Skin of body (tissue), 2 donors: Measurements from ENCODE around the gene GPX4. TPM values are rescaled to one million over a fixed set of nuclear protein-coding genes. Genes with fewer than 3 reads are reported as not detected.

Experiments
- DNase-seq: peaks from one replicate; lab custom pipeline; 2025; lab: John Stamatoyannopoulos, UW
- total RNA-seq: library from RNA; depleted of rRNA; stranded (reverse); fragments of >200 nt; gene quantifications from one replicate; pipeline ENCODE4 v1.2.3, GENCODE V29; 2014

GPX4 gene
- total RNA-seq, 1 donor from 2014 or later: 105 TPM

GRCh38 chr19:1084024-1084868 lies 19.5 kb upstream of the GPX4 start:
- DNase-seq: no peak

- DNase-seq: no peak
Measured at GRCh38 chr19:1085053-1085658, 18.6 kb upstream of the GPX4 start.

- no peak for DNase-seq
Measured at GRCh38 chr19:1085676-1086442, 17.9 kb upstream of the GPX4 start.

DNA sequence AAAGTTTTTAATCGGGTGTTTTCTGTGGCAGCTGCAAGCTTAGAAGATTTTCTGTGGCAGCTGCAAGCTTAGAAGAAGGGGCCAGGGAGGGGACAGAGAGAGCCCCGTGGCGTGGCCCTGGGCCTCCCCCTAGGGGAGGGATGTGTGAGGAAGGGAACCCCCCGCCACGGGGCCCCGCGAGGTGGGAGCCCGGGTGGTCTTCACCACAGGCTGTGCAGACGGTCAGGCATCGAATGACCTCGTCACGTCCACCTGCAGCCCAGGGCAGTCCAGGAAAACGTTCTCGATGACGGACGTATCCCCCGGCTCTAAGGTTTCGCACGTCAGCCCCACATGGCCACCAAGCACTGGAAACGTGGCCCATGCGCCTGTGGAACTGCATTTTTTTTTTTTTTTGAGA lies 17.2 kb upstream of the GPX4 start:
- no peak for DNase-seq

- peak; percentile 23 for DNase-seq
Measured at GRCh38 chr19:1087813-1088415, 15.9 kb upstream of the GPX4 start.

DNA sequence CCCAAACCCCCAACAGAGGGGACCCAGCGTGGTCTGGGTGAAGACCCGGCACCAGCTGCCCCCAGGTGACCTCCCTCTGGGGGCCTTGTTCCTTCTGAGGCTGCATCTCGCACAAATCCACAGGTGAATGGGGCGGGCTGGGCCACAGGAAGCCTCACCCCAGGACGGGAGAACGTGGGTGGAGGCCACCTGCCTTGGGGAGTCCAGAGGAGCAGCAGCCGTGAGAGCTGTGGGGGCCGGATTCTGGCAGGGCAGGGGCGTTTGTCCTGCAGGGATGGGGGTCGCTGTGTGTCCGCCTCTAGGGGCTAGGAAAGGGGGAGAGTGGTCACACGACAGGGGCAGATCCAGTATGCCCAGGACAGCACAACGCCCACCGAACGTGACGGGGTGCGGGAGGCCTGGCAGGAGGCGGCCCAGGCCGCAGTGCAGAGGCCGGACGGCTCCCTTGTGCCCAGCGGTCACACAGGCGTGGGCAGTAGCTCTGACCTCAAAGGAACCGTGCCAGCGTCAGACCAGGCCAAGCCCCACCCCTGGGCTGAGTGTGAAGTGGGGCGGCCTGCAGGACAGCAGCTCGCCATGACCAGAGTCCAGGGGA lies 15.3 kb upstream of the GPX4 start:
- no peak for DNase-seq

DNA sequence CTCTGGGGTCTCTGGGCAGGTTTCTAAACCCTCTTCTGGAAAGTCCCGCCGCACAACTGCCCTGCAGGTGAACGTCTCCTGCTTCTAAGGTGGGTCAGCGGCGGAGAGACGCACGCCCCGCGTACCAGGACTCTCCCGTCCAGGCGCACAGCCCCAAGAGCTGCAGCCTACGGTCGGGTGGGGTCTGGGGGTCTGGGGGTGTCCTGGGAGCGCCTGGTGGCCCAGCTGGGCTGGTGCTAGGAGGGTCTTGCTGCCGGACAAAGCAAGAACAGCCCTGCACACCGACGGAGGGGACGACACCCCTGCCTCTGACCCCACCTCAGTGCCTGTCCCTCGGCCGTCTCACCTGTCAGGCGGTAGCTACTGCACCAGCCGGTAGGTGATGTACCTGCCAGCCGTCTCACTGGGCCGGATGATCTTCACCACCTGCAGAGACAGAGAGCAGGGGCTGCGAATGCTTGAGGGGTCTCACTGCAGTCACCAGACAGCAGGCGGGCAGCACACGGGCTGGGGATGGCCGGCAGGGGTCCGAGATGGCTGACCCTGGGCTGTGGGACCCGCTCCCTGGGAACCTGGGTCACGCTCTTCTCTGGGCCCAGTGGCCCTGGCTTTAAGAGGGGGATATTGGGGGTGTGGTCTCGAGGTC lies 14.5 kb upstream of the GPX4 start:
- DNase-seq: no peak

DNA sequence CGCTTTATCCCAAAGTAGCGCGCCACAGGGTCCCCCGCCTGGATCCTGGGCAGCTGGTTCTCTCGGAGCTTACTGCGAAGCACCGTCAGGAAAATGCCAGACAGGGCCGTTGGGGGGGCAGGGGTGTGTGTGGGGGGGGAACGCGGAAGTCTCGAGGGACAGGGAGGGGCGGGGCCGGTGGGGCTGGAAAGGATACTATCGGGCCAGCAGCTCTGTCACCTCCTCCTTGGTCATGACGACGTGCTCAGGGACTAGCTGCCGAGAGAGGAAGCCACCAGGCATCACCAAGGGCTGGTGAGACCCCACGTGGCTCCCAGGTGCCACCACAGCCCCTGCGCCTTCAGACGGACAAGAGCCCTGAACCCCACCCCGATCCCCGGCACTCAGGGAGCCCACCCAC lies 13.9 kb upstream of the GPX4 start:
- DNase-seq: no peak

DNA sequence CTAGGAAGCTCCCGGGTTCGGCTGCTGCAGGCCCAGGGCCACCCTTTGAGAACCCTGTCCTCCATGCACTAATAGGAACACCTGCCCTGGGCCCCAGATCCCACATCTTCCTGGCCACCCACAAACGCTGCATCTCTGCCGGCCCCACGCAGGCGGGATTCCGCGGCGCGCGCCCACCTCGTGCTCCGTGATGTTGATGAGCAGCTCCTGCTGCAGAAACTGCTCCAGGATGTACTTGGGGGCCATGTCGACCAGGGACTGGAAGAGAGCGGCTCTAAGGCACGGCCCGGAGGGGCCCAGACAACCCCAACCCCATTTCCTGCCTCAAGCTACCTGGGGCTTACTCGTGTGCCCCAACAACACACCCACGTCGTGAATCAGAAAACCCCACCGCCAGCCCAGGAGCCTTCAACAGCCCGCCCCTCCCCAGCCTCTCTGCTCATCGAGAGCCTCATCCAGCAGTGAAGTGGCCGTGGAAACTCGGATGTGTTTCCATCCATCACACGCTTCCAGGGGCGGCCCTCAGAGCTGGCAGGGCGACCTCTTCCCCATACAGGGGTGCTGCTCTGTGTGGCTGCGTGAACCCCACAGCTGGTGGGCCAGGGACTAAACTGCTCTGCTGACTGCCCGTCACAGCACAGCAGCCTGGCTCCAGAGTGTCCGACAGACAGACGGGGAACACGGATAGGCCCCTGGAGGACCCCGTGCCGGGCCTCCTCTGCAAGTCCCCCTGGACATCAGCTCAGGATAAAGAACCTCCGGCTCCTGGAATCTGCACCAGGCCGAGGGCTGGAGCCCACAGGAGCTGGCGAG lies 12.9 kb upstream of the GPX4 start:
- DNase-seq: no peak

GRCh38 chr19:1091544-1092175 lies 12.1 kb upstream of the GPX4 start:
- no peak for DNase-seq

DNA sequence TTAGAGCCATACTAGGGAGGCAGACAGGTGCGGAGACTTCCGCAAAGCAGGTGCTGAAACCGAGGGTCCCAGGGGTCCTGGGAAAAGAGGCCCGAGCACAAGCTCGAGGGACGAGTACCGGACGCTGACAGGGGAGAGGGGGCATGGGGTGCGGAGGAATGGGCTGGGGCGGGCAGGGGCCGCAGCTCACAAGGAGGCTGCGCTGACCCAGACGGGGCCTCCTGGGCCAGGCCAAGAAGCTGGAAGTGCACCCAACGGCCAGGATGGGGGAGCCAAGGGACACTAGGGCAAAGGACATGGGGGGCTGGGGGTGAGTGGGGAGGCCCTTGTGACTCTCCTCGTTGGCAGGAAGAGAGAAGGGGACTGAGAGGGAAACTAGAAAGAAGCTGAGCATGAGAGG lies 10.5 kb upstream of the GPX4 start:
- no peak for DNase-seq

DNA sequence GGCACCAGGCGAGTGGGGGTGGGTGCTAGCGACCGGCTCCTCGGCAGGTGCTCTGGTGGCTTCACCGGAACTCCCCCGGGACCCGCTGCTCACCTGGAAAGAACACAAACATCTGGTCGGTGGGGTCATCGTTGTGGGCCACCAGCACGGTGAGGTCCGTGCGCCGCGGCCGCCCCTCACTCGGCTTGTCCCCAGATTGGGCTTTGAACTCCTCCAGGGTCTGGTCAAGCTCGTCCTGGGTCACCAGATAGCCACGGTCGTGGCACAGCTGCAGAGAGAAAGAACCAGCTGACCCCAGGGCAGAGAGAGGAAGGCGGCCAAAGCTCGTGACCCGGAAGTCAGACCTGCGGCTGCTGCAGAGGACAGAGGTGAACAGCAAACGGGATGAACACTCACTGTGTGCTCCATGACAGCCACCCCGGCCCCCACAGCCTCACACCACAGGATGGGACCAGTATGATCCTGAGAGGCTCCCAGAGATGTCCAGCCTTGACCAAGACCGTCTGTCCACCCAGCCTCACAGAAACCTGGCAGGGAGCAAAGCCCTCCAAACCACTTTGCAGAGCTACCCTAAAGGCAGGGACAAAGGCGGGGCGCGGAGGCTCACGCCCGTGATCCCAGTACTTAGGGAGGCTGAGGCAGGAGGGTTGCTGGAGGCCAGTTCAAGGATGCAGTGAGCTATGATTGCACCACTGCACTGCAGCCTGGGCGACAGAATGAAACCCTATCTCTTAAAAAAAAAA lies 9.8 kb upstream of the GPX4 start:
- DNase-seq: no peak

DNA sequence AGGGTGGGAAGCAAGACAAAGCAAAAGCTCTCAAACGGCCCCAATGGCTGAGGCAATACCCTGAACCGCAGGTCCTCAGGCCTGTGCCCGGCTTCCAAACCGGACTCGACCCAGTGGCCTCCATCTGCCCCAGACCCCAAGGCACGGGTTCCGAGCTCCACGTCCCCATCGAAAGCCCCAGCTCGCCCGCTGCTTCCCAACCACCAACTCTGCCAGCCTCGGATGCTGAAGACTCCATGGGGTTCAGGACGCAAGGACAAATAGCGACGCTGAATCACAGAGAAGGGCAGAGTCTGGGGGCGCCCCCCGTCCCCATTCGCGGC lies 9.2 kb upstream of the GPX4 start:
- DNase-seq: no peak

GRCh38 chr19:1094978-1095701 lies 8.7 kb upstream of the GPX4 start, which contains the start of gene POLR2E:
Gene POLR2E (minus strand): TSS chr19:1095375. CDS start chr19:1095315, 60 bp downstream.
- DNase-seq: peak; percentile 97

DNA sequence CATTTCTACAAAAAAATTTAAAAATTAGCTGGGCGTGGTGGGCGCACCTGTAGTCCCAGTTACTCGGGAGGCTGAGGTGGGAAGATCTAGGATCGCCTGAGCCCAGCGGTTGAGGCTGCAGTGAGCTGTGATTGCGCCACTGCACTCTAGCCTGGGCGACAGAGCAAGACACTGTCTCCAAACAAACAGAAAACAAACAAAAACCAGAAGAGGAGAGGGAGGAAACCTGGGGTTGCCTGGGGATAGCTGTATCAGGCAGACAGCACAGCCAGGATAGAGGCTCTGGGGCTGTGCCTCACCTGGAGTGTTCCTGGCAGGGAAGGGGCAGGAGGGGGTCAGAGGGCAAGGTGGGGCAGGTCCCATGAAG lies 6.0 kb upstream of the GPX4 start:
- no peak for DNase-seq

DNA sequence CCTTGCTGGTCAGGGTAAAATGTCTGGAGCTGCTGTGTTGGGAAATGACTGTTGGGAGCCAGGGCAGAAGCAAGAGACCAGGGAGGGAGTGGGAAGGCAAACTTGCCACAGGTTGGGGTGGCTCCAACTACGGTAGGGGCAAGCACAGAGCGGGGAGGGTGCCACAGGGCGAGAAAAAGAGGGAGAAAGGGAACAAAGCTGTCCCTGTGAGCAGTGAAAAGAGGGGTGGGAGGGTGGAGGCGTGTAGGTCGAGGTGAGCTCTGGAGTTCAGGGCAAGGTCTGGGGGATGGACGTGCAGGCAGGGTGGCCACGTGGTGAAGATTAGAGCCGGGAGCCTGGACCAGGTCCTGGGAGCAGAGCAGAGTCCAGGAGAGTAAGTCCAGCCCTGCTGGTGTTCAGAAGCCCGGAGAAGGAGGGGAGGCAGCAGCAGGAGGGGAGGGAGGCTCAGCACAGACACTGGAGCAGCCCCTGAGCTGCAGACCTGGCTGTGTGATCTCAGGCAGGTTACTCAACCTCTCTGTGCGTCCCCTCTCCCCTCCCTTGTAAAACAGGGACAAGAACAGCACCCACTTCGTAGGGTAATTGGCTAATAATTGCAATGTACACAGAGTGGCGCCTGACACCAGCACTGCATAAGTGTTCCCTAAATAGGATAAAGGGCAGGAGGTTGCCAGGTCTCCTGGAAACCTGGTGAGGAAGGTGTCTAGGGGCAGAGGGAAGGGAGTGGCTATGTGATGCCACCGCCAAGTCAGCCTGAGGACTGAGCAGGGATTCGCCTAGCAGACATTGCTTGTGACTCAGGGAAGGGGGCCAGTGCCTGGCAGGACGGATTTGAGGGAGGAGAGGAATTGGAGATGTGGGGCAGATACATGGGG lies 5.4 kb upstream of the GPX4 start:
- DNase-seq: no peak

DNA sequence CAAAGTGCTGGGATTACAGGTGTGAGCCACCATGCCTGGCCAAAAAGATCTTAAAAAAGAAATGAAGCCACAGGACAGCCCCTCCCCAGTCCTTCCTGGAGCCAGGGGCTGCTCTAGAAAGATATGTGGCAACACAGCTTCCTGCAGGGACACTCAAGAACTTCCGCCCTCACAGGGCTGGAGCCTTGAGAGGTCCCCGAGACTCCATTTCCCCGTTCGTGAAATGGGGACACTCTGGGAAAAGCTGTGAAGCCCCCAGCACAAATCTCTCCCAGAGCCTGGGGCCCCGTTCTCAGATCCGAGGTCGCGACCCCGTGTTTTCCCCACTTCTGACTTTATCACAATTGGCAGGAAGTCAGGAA lies 2.5 kb upstream of the GPX4 start:
- DNase-seq: no peak
